Measurements from ENCODE around the gene HOOK1. TPM values are rescaled to one million over a fixed set of nuclear protein-coding genes. Genes with fewer than 3 reads are reported as not detected.
A peak's percentile ranks its signal among the peaks of the same experiment; 100 is the strongest.

The HOOK1 gene
- 55.4 TPM for total RNA-seq
- polyA plus RNA-seq (ENCODE audit: insufficient read depth, low read depth, low replicate concordance): 9.4 TPM
- long read RNA-seq, donor 1, partial matches to known transcripts: 0 of 3 reads
- long read RNA-seq, donor 1, other reads (novel, unspliced or antisense): 0 of 3 reads
- long read RNA-seq, donor 2, full-length matches to known transcripts: 1 of 1 reads
- long read RNA-seq, donor 2, partial matches to known transcripts: 0 of 1 reads
- long read RNA-seq, donor 2, other reads (novel, unspliced or antisense): 0 of 1 reads
- long read RNA-seq, donor 3, full-length matches to known transcripts: 4 of 13 reads
- long read RNA-seq, donor 3, partial matches to known transcripts: 9 of 13 reads
- long read RNA-seq, donor 3, other reads (novel, unspliced or antisense): 0 of 13 reads
- long read RNA-seq, donor 4, full-length matches to known transcripts: 5 of 5 reads
- long read RNA-seq, donor 4, partial matches to known transcripts: 0 of 5 reads
- long read RNA-seq, donor 4, other reads (novel, unspliced or antisense): 0 of 5 reads
- long read RNA-seq, donor 5, partial matches to known transcripts: 0 of 1 reads
- long read RNA-seq, donor 5, other reads (novel, unspliced or antisense): 0 of 1 reads
- long read RNA-seq, donor 6, full-length matches to known transcripts: 2 of 2 reads
- long read RNA-seq, donor 6, partial matches to known transcripts: 0 of 2 reads
- long read RNA-seq, donor 6, other reads (novel, unspliced or antisense): 0 of 2 reads
- long read RNA-seq, donor 7, full-length matches to known transcripts: 30 of 48 reads
- long read RNA-seq, donor 7, partial matches to known transcripts: 16 of 48 reads
- long read RNA-seq, donor 7, other reads (novel, unspliced or antisense): 2 of 48 reads
- long read RNA-seq, donor 8, full-length matches to known transcripts: 2 of 7 reads
- long read RNA-seq, donor 8, partial matches to known transcripts: 5 of 7 reads
- long read RNA-seq, donor 8, other reads (novel, unspliced or antisense): 0 of 7 reads
- long read RNA-seq, donor 9: 0 reads
- long read RNA-seq, donor 10, partial matches to known transcripts: 0 of 2 reads
- long read RNA-seq, donor 10, other reads (novel, unspliced or antisense): 0 of 2 reads

DNA sequence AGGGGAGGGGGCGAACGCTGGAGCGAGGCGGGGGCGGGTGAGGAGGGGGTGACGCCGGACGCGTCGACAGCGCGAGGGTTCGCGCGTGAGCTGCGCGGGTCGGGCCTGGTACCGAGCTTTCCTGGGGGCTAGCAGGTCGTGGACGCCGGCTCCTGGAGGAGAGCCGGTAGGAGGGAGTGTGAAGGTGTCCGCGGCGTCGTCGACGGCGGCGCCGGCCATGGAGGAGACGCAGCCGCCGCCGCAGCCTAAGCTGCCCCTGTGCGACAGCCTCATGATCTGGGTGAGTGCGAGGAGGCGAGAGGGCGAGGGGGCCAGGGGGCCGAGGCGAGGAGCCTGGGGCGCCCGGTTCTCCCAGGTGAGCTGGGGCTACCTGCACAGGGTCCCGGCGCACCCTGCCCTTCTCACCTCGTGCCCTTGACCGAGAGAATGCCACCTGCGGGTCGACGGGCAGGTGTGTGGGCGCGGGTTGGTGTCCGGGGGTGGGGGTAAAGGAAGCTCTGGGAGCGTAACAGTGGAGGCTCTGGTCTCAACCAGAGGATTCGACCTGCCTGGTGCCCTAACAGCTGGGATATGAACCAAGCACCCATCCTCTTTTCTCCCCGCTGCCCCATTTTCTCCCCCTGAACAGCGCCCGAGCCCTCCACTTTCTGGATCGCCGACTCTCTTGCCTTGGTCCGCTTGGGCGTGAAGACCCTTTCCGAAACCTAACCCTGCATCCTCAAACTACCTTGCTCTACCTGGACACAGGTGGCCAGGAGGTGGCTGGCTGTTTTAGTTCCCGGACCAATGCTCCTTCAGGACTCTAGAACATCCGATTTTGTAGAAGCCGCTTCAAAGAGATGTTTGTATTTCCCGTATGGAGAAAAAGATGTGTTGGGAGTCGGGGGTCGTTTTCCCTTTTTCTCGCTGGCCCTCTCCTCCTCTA lies at the start of gene HOOK1:
HOOK1 (plus strand) TSS at position 49 of the 925 bp plus-strand sequence; CDS start at position 218, 169 bp downstream.
- Histone ChIP-seq H3K27me3 (ENCODE audit: control insufficient read depth, insufficient read depth, low read length) (no peaks in the 10 kb centered on the region), H3K9me3 (ENCODE audit: control insufficient read depth in 2 of 3, insufficient read depth in 1 of 3, low read length in 3 of 3) (no peaks in the 10 kb centered on the region), H3K4me3 (ENCODE audit: low read length in 3 of 3) (peak within 1 kb of the TSS; percentile 56 to 73 (median 72)), H3K9ac (ENCODE audit: low read length in 3 of 3) (peak within 1 kb of the TSS; percentile 10 to 80 (median 48)), H3K4me1 (ENCODE audit: control insufficient read depth in 2 of 3, insufficient read depth in 2 of 3, low read depth in 1 of 3, low read length in 3 of 3) (peaks cover 0 to 11% (median 0%) of the 10 kb centered on the region in 3 donors), H3K27ac (ENCODE audit: low read depth in 2 of 2, low read length in 2 of 2) (peak within 1 kb of the TSS; percentile 84 to 87), H3K36me3 (ENCODE audit: control insufficient read depth in 2 of 3, insufficient read depth in 3 of 3, low read length in 3 of 3) (no peaks in the 10 kb centered on the region)
- TF ChIP-seq, protein P1, sequence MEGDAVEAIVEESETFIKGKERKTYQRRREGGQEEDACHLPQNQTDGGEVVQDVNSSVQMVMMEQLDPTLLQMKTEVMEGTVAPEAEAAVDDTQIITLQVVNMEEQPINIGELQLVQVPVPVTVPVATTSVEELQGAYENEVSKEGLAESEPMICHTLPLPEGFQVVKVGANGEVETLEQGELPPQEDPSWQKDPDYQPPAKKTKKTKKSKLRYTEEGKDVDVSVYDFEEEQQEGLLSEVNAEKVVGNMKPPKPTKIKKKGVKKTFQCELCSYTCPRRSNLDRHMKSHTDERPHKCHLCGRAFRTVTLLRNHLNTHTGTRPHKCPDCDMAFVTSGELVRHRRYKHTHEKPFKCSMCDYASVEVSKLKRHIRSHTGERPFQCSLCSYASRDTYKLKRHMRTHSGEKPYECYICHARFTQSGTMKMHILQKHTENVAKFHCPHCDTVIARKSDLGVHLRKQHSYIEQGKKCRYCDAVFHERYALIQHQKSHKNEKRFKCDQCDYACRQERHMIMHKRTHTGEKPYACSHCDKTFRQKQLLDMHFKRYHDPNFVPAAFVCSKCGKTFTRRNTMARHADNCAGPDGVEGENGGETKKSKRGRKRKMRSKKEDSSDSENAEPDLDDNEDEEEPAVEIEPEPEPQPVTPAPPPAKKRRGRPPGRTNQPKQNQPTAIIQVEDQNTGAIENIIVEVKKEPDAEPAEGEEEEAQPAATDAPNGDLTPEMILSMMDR (IDR thresholded peaks at IDR 0.05; ENCODE audit: borderline replicate concordance, extremely low read depth, insufficient read depth): no peak
- FAIRE-seq (no peak), DNase-seq (no peak)
- intact Hi-C loops (cut with DNase I): no loop called here

DNA sequence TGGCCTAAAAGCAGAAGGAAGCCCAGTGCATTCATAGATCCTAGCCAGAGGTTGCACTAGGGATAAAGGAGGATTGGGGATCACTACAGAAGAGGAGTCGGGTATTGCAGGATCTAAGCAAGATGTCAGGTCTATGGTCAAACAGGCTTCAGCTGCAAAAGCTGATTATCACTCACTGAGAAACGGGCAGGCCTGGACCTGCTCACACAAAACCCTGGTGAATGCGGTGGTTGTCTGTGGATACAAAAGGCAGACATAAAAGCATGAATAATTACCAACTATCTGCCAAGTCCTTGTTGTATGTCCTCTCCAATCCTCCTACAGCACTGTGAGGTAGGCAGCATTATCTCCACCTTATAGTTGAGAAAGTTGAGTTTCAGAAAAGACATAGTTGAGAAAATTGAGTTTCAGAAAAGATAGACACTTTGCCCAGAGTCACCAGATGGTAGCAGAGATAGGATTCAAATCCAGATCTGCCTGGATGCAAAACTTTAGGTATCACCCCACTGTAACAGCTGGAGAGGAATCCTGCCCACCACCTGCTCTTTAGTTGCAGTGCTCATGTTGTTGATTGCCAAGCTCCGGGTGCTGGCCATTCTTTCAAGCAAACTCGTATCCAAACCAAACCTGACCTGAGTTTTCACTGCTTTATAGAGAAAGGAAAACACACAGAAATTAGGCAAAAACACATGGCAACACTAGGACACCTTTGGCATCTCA lies 49.6 kb upstream of the HOOK1 start:
- intact Hi-C loops (cut with DNase I): no loop called here
- no peak overlapping the region for H3K27ac ChIP-seq (ENCODE audit: low read depth in 2 of 2, low read length in 2 of 2)
- H3K9me3 ChIP-seq (ENCODE audit: control insufficient read depth in 2 of 3, insufficient read depth in 1 of 3, low read length in 3 of 3): no peaks in the 10 kb centered on the region
- DNase-seq (no peak), FAIRE-seq (no peak)
- H3K36me3 ChIP-seq (ENCODE audit: control insufficient read depth in 2 of 3, insufficient read depth in 3 of 3, low read length in 3 of 3): peaks cover 0 to 4% (median 0%) of the 10 kb centered on the region in 3 donors
- H3K4me1 ChIP-seq (ENCODE audit: control insufficient read depth in 2 of 3, insufficient read depth in 2 of 3, low read depth in 1 of 3, low read length in 3 of 3): no peaks in the 10 kb centered on the region
- H3K9ac ChIP-seq (ENCODE audit: low read length in 3 of 3): no peak overlapping the region
- no peaks in the 10 kb centered on the region for H3K27me3 ChIP-seq (ENCODE audit: control insufficient read depth, insufficient read depth, low read length)
- no peak overlapping the region for H3K4me3 ChIP-seq (ENCODE audit: low read length in 3 of 3)
- TF ChIP-seq, protein P1 (IDR thresholded peaks at IDR 0.05; ENCODE audit: borderline replicate concordance, extremely low read depth, insufficient read depth): no peak

All from kidney (tissue), 22 donors.